IMR-90 (cell line): ENCODE results near the gene DGKB. TPM values are rescaled to one million over a fixed set of nuclear protein-coding genes. Genes with fewer than 3 reads are reported as not detected.

Experiments
- ATAC-seq: fragments of 200-7000 bp; cut with Tn5 transposase; 2 replicates; pipeline ENCODE4 v1.9.1; 2020; ENCODE audit warnings: low read depth, mild to moderate bottlenecking, moderate library complexity
- BruUV-seq: library from RNA; stranded (reverse); fragments of 400-500 nt; replicated peaks from 2 replicates; lab custom pipeline; 2021; lab: Mats Ljungman, UMichigan
- CTCF ChIA-PET: fragments of 300-600 bp; formaldehyde crosslinking; extraction: SDS; loops from one replicate; lab custom pipeline; 2021; ENCODE audit warnings: antibody characterized with exemption; lab: Yijun Ruan, JAX
- POLR2A ChIA-PET: fragments of 300-600 bp; sonication (Branson Sonifier 250); formaldehyde crosslinking; loops from one replicate; lab custom pipeline; 2022; ENCODE audit warnings: antibody characterized with exemption; ENCODE audit not compliant: unreplicated experiment; lab: Charles Lee
- DNase-seq: peaks from one replicate; pipeline ENCODE4 v3.0.0; 2013
- H2AFZ ChIP-seq: replicated peaks from 2 replicates; pipeline ENCODE3; 2013; ENCODE audit warnings: low read length, mild to moderate bottlenecking; ENCODE audit not compliant: poor library complexity
- H2AK5ac ChIP-seq: 2 replicates; pipeline ENCODE4 v1.6.1; 2013; ENCODE audit warnings: low read depth, low read length, inconsistent platforms
- H2AK9ac ChIP-seq: replicated peaks from 2 replicates; pipeline ENCODE3; 2013; ENCODE audit warnings: mild to moderate bottlenecking, low read depth, low read length, moderate library complexity; ENCODE audit not compliant: poor library complexity
- H2BK120ac ChIP-seq: 2 replicates; pipeline ENCODE4 v1.6.1; 2013; ENCODE audit warnings: low read depth, low read length, inconsistent platforms
- H2BK15ac ChIP-seq: 3 replicates; pipeline ENCODE4 v1.6.1; 2013; ENCODE audit warnings: low read depth, low read length, inconsistent platforms
- H2BK20ac ChIP-seq: 2 replicates; pipeline ENCODE4 v1.6.1; 2013; ENCODE audit warnings: low read depth, mild to moderate bottlenecking, inconsistent platforms, low read length, moderate library complexity
- H2BK5ac ChIP-seq: 2 replicates; pipeline ENCODE4 v1.6.1; 2013; ENCODE audit warnings: mild to moderate bottlenecking, low read depth, low read length, inconsistent platforms; ENCODE audit not compliant: poor library complexity, severe bottlenecking
- H3K14ac ChIP-seq: replicated peaks from 2 replicates; pipeline ENCODE4 v1.6.1; 2013; ENCODE audit warnings: low read depth, low read length, inconsistent platforms
- H3K18ac ChIP-seq: 2 replicates; pipeline ENCODE4 v1.6.1; 2013; ENCODE audit warnings: low read depth, low read length, control low read depth
- H3K23ac ChIP-seq: 2 replicates; pipeline ENCODE4 v1.6.1; 2013; ENCODE audit warnings: low read depth, low read length, inconsistent platforms
- H3K27ac ChIP-seq: 2 replicates; pipeline ENCODE4 v1.5.1; 2013; ENCODE audit warnings: mild to moderate bottlenecking, control low read depth, low read length; ENCODE audit not compliant: insufficient read depth
- H3K27me3 ChIP-seq: 2 replicates; pipeline ENCODE4 v1.6.1; 2013; ENCODE audit warnings: low read length; ENCODE audit not compliant: control insufficient read depth, insufficient read depth
- H3K36me3 ChIP-seq: 2 replicates; pipeline ENCODE4 v1.6.1; 2013; ENCODE audit warnings: low read length, mixed read lengths; ENCODE audit not compliant: control insufficient read depth, insufficient read depth
- H3K4ac ChIP-seq: 2 replicates; pipeline ENCODE4 v1.6.1; 2013; ENCODE audit warnings: low read depth, low read length, inconsistent platforms
- H3K4me1 ChIP-seq: 2 replicates; pipeline ENCODE4 v1.6.1; 2013; ENCODE audit warnings: low read length, mixed read lengths; ENCODE audit not compliant: control insufficient read depth, insufficient read depth
- H3K4me2 ChIP-seq: 2 replicates; pipeline ENCODE4 v1.6.1; 2013; ENCODE audit warnings: low read depth, mild to moderate bottlenecking, control low read depth, low read length, moderate library complexity
- H3K4me3 ChIP-seq: 2 replicates; pipeline ENCODE4 v1.5.1; 2013; ENCODE audit warnings: low read depth, mild to moderate bottlenecking, control low read depth, low read length, moderate library complexity; ENCODE audit not compliant: insufficient read depth
- H3K56ac ChIP-seq: 2 replicates; pipeline ENCODE4 v1.6.1; 2013; ENCODE audit warnings: low read length, inconsistent platforms; ENCODE audit not compliant: insufficient read depth; ENCODE audit errors: extremely low read depth
- H3K79me1 ChIP-seq, 2 experiments: 2 replicates each; pipeline ENCODE4 v1.6.1; 2013; ENCODE audit warnings: low read length in 2 of 2, inconsistent platforms in 1 of 2, low read depth in 1 of 2
- H3K9ac ChIP-seq: 2 replicates; pipeline ENCODE4 v1.6.1; 2013; ENCODE audit warnings: low read depth, low read length, control low read depth
- H3K9me1 ChIP-seq: 2 replicates; pipeline ENCODE4 v1.6.1; 2013; ENCODE audit warnings: low read length, inconsistent platforms; ENCODE audit not compliant: insufficient read depth
- H3K9me3 ChIP-seq: 2 replicates; pipeline ENCODE4 v1.6.1; 2013; ENCODE audit warnings: low read length; ENCODE audit not compliant: control insufficient read depth, insufficient read depth
- H4K20me1 ChIP-seq: 2 replicates; pipeline ENCODE4 v1.6.1; 2013; ENCODE audit warnings: low read length, inconsistent platforms; ENCODE audit not compliant: insufficient read depth
- H4K5ac ChIP-seq: 2 replicates; pipeline ENCODE4 v1.6.1; 2013; ENCODE audit warnings: mild to moderate bottlenecking, low read depth, low read length, control low read depth
- H4K8ac ChIP-seq, 2 experiments: 2 replicates each; pipeline ENCODE4 v1.6.1; 2013; ENCODE audit warnings: low read depth in 2 of 2, low read length in 2 of 2, control low read depth in 1 of 2, inconsistent platforms in 1 of 2
- H4K91ac ChIP-seq: 2 replicates; pipeline ENCODE4 v1.6.1; 2013; ENCODE audit warnings: low read depth, low read length, inconsistent platforms; ENCODE audit not compliant: insufficient read depth
- BHLHE40 ChIP-seq: fragments of 150-350 bp; IDR thresholded peaks from 2 replicates; pipeline ENCODE4 v1.6.1; 2016; ENCODE audit warnings: mild to moderate bottlenecking, low read depth, low read length
- CEBPB ChIP-seq: IDR thresholded peaks from 2 replicates; pipeline ENCODE4 v1.6.1; 2012; ENCODE audit warnings: low read depth, low read length, improper control_type of control experiment
- CHD1 ChIP-seq: IDR thresholded peaks from 2 replicates; pipeline ENCODE4 v1.6.1; 2012; ENCODE audit warnings: low read depth, low read length, improper control_type of control experiment
- FOS ChIP-seq: fragments of 150-350 bp; IDR thresholded peaks from 2 replicates; pipeline ENCODE4 v1.6.1; 2016; ENCODE audit warnings: low read depth, low read length
- MAFK ChIP-seq: IDR thresholded peaks from 2 replicates; pipeline ENCODE4 v1.6.1; 2012; ENCODE audit warnings: low read depth, low read length, improper control_type of control experiment
- MAZ ChIP-seq: IDR thresholded peaks from 2 replicates; pipeline ENCODE4 v1.6.1; 2012; ENCODE audit warnings: low read depth, mild to moderate bottlenecking, low read length, improper control_type of control experiment, moderate library complexity, borderline replicate concordance
- MXI1 ChIP-seq: IDR thresholded peaks from 2 replicates; pipeline ENCODE4 v1.6.1; 2012; ENCODE audit warnings: low read depth, mild to moderate bottlenecking, low read length, moderate library complexity, borderline replicate concordance
- NFE2L2 ChIP-seq: fragments of 150-350 bp; IDR thresholded peaks from 2 replicates; pipeline ENCODE4 v1.6.1; 2016; ENCODE audit warnings: low read depth, mild to moderate bottlenecking, low read length
- POLR2A ChIP-seq: IDR thresholded peaks from 2 replicates; pipeline ENCODE4 v1.6.1; 2012; ENCODE audit warnings: mild to moderate bottlenecking, low read depth, low read length
- RAD21 ChIP-seq: IDR thresholded peaks from 2 replicates; pipeline ENCODE4 v1.6.1; 2012; ENCODE audit warnings: low read length, improper control_type of control experiment
- RCOR1 ChIP-seq: IDR thresholded peaks from 2 replicates; pipeline ENCODE4 v1.6.1; 2012; ENCODE audit warnings: mild to moderate bottlenecking, low read length, improper control_type of control experiment; ENCODE audit not compliant: insufficient replicate concordance
- RFX5 ChIP-seq: IDR thresholded peaks from 2 replicates; pipeline ENCODE4 v1.8.0; 2012; ENCODE audit warnings: low read depth, mild to moderate bottlenecking, low read length, moderate library complexity
- SMC3 ChIP-seq: fragments of 150-350 bp; IDR thresholded peaks from 2 replicates; pipeline ENCODE4 v1.6.1; 2016; ENCODE audit warnings: low read depth, mild to moderate bottlenecking, antibody characterized with exemption, low read length, moderate library complexity
- WGBS, 2 experiments: methylation state at CpG; one replicate each; pipeline versions ENCODE4 v1.1.5 to v1.1.7; 2013; ENCODE audit warnings: missing lambda C conversion rate in 2 of 2; ENCODE audit not compliant: insufficient read length in 1 of 2; ENCODE audit errors: extremely low coverage in 2 of 2; 5-methylcytosine and 5-hydroxymethylcytosine counted together
- dilution Hi-C: fragments of 300-500 bp; cut with HindIII; formaldehyde crosslinking; loops from one replicate; pipeline ENCODE4 v1.14.3; 2018; ENCODE audit warnings: low sequenced_read_pairs; ENCODE audit not compliant: unreplicated experiment
- in situ Hi-C: fragments of 300-500 bp; cut with MboI; formaldehyde crosslinking; loops from 3 replicates; pipeline ENCODE4 v1.14.3; 2019; ENCODE audit warnings: low sequenced_read_pairs, inconsistent platforms, mixed read lengths
- intact Hi-C: fragments of 100-400 bp; cut with micrococcal nuclease; formaldehyde crosslinking; loops from 2 replicates; pipeline ENCODE4 v1.10.0; 2022
- polyA plus RNA-seq, 3 experiments: library from polyadenylated mRNA; depleted of rRNA; stranded (reverse); fragments of >200 nt; gene quantifications; 2 replicates each; pipeline ENCODE4 v1.2.3, GENCODE V29; 2012; ENCODE audit warnings: low replicate concordance in 1 of 3
- total RNA-seq: library from RNA; depleted of rRNA; stranded (reverse); fragments of >200 nt; gene quantifications from 2 replicates; pipeline ENCODE4 v1.2.3, GENCODE V29; 2012
- TF ChIP-seq, protein P1 (sequence below): conservative IDR thresholded peaks from 2 replicates; pipeline ENCODE4 v1.5.1; 2012; ENCODE audit warnings: mild to moderate bottlenecking, low read depth, low read length, improper control_type of control experiment
- TF ChIP-seq, protein P2 (sequence below): fragments of 150-350 bp; IDR thresholded peaks from 2 replicates; pipeline ENCODE4 v1.6.1; 2016; ENCODE audit warnings: low read depth, mild to moderate bottlenecking, low read length, moderate library complexity, borderline replicate concordance
- TF ChIP-seq, protein P3 (sequence below): fragments of 150-350 bp; IDR thresholded peaks from 2 replicates; pipeline ENCODE4 v1.6.1; 2017; ENCODE audit warnings: mild to moderate bottlenecking, antibody characterized with exemption, low read length, low read depth

Gene DGKB
- total and polyA plus RNA-seq, 2 of the 4 experiments (the other 2 are of a cell fraction): not detected

DNA sequence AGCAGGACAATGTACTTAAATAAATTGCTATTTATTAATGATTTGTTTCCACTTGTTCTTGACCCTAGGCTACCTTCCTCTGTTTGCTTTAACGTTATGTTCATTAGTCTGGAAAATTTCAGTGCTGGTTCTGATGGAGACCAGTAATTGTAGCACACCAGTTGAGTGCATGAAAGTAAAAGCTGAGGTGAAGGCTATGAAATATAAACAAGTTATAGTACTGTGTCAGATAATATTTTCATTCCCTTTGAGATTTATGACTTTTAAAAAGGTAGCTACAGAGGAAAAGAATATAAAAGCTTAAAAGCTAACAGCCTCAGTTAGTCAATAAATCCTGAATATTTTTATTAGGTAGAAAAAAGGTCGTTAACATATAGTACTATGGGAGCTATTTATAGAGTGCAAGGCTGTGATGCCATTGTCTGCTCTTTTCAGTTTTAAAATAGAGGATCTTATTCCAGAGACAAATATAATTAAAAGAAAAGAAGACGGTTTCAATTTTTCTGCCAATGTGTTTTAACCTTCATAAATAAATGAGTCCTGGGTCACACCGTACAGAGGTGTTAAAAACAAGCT lies 561.3 kb downstream of the DGKB start:
- in situ Hi-C loops: no loop called here
- BruUV-seq: no TSS peak

More for the DNA sequence above, 561.3 kb downstream of the DGKB start:
- POLR2A ChIA-PET: no interaction called here
- Histone ChIP-seq H3K56ac (no peak overlapping the region), H3K9ac (no peak overlapping the region), H3K9me1 (no peaks in the 10 kb centered on the region), H2BK15ac (no peak overlapping the region), H4K5ac (no peak overlapping the region), H3K9me3 (no peaks in the 10 kb centered on the region), H2BK20ac (no peak overlapping the region), H2BK120ac (no peak overlapping the region), H4K20me1 (no peaks in the 10 kb centered on the region), H3K4ac (no peak overlapping the region), H3K27ac (no peak overlapping the region), H2AK5ac (no peak overlapping the region), H3K36me3 (no peaks in the 10 kb centered on the region), H4K91ac (no peak overlapping the region), H3K4me1 (no peaks in the 10 kb centered on the region), H3K14ac (no peak overlapping the region), H2AK9ac (no peak overlapping the region), H4K8ac (no peak overlapping the region), H3K27me3 (no peaks in the 10 kb centered on the region), H3K4me3 (no peak overlapping the region), H3K23ac (no peak overlapping the region), H2BK5ac (no peak overlapping the region), H3K18ac (no peak overlapping the region), H3K79me1 (no peaks in the 10 kb centered on the region), H2AFZ (no peak overlapping the region), H3K4me2 (no peak overlapping the region)
- intact Hi-C loops (no loop called here), dilution Hi-C loops (no loop called here)
- TF ChIP-seq POLR2A (no peak), MXI1 (no peak), BHLHE40 (no peak), CEBPB (no peak), CHD1 (no peak), RCOR1 (no peak), NFE2L2 (no peak), FOS (no peak), RFX5 (no peak), MAZ (no peak), SMC3 (no peak), RAD21 (no peak), MAFK (no peak)
- TF ChIP-seq, protein P1, sequence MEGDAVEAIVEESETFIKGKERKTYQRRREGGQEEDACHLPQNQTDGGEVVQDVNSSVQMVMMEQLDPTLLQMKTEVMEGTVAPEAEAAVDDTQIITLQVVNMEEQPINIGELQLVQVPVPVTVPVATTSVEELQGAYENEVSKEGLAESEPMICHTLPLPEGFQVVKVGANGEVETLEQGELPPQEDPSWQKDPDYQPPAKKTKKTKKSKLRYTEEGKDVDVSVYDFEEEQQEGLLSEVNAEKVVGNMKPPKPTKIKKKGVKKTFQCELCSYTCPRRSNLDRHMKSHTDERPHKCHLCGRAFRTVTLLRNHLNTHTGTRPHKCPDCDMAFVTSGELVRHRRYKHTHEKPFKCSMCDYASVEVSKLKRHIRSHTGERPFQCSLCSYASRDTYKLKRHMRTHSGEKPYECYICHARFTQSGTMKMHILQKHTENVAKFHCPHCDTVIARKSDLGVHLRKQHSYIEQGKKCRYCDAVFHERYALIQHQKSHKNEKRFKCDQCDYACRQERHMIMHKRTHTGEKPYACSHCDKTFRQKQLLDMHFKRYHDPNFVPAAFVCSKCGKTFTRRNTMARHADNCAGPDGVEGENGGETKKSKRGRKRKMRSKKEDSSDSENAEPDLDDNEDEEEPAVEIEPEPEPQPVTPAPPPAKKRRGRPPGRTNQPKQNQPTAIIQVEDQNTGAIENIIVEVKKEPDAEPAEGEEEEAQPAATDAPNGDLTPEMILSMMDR: no peak
- TF ChIP-seq, protein P2, sequence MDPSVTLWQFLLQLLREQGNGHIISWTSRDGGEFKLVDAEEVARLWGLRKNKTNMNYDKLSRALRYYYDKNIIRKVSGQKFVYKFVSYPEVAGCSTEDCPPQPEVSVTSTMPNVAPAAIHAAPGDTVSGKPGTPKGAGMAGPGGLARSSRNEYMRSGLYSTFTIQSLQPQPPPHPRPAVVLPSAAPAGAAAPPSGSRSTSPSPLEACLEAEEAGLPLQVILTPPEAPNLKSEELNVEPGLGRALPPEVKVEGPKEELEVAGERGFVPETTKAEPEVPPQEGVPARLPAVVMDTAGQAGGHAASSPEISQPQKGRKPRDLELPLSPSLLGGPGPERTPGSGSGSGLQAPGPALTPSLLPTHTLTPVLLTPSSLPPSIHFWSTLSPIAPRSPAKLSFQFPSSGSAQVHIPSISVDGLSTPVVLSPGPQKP: no peak
- TF ChIP-seq, protein P3, sequence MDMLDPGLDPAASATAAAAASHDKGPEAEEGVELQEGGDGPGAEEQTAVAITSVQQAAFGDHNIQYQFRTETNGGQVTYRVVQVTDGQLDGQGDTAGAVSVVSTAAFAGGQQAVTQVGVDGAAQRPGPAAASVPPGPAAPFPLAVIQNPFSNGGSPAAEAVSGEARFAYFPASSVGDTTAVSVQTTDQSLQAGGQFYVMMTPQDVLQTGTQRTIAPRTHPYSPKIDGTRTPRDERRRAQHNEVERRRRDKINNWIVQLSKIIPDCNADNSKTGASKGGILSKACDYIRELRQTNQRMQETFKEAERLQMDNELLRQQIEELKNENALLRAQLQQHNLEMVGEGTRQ: no peak
- WGBS, 2 experiments: no CpG with 5 or more reads among the region's 4 CpGs
- ATAC-seq (no peak), DNase-seq (no peak)
- CTCF ChIA-PET: interaction anchor here (0.6 kb wide), 1 partner anchor 16 kb away, joined by 6 read pairs; no protein-coding TSS in a partner anchor
